Myocyte (in vitro differentiated cells): ENCODE results near the gene PTPRB. TPM values are rescaled to one million over a fixed set of nuclear protein-coding genes. Genes with fewer than 3 reads are reported as not detected.

Source experiments
- DNase-seq: peaks from one replicate; pipeline ENCODE4 v3.0.0-alpha.2; 2012; ENCODE audit warnings: low read depth
- total RNA-seq: library from RNA; depleted of rRNA; stranded (reverse); fragments of >200 nt; gene quantifications from 2 replicates; pipeline ENCODE4 v1.2.3, GENCODE V29; 2014

The PTPRB gene
- total RNA-seq, 1 donor from 2014 or later = 2.0 TPM

DNA sequence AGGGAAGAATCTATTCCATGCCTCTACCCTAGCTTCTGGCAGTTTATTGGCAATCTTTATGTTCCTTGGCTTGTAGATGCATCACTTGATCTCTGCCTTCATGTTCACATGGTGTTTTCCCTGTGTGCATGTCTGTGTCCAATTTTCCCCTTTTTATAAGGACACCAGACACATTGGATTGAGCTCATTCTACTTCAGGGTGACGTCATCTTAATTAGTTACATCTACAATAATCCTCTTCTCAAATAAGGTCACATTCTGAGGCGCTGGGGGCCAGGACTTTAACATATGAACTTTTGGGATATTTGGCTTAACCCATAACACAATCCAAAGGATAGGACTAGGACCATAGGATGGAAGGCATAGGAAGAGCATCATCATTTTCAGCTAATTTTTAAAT, 169.8 kb downstream of the PTPRB start:
- no peak for DNase-seq

DNA sequence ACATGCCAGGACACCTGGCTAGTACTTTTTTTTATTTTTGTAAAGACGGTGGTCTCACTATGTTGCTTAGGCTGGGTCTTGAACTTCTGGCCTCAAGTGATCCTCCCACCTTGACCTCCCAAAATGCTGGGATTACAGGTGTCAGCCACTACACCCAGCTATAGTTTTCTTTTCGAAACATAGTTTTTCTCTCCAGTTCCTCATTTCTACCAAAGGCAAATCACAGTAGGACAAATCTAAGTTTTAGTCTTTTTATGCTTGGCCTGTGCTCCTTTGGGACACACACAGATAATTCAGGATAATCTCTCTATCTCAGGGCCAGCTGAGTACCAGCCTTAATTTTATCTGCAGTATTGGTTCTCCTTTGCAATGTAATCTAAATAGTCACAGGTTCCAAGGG, 170.5 kb downstream of the PTPRB start:
- no peak for DNase-seq
